HG02870 (cell line): Measurements from ENCODE around the gene TMEM250.

Source experiments
- ATAC-seq: cut with Tn5 transposase; IDR thresholded peaks from one replicate; pipeline ENCODE4 v1.9.1; 2021; ENCODE audit warnings: mild to moderate bottlenecking, moderate library complexity; ENCODE audit not compliant: unreplicated experiment

The TMEM250 gene

GRCh38 chr9:136084063-136084944, 34.4 kb downstream of the TMEM250 start:
- ATAC-seq, result no peak

GRCh38 chr9:136083558-136084062, 35.1 kb downstream of the TMEM250 start:
- ATAC-seq, result no peak

- ATAC-seq, result no peak
These were observed 35.9 kb downstream of the TMEM250 start for GRCh38 chr9:136082496-136083361.

- ATAC-seq, result no peak
These were observed 36.7 kb downstream of the TMEM250 start for GRCh38 chr9:136081826-136082495.

GRCh38 chr9:136081113-136081825, 37.4 kb downstream of the TMEM250 start:
- ATAC-seq, result no peak

- ATAC-seq, result no peak
These were observed 38.0 kb downstream of the TMEM250 start for GRCh38 chr9:136080716-136081112.

- no peak for ATAC-seq
These were observed 38.8 kb downstream of the TMEM250 start for GRCh38 chr9:136079916-136080246.

- no peak for ATAC-seq
These were observed 39.3 kb downstream of the TMEM250 start for GRCh38 chr9:136079211-136079915.

- ATAC-seq, result no peak
These were observed 40.1 kb downstream of the TMEM250 start for GRCh38 chr9:136078498-136079011.

- no peak for ATAC-seq
These were observed 40.7 kb downstream of the TMEM250 start for GRCh38 chr9:136078024-136078423.

- ATAC-seq, result no peak
These were observed 41.2 kb downstream of the TMEM250 start for GRCh38 chr9:136077491-136077890.

GRCh38 chr9:136075881-136076678, 42.6 kb downstream of the TMEM250 start:
- ATAC-seq, result no peak

GRCh38 chr9:136075134-136075841, 43.4 kb downstream of the TMEM250 start:
- ATAC-seq, result no peak

GRCh38 chr9:136074706-136075105, 44.0 kb downstream of the TMEM250 start:
- ATAC-seq, result no peak
